ENCODE measurements around the gene CUEDC1.
A peak's percentile ranks its signal among the peaks of the same experiment; 100 is the strongest.

The CUEDC1 gene

DNA sequence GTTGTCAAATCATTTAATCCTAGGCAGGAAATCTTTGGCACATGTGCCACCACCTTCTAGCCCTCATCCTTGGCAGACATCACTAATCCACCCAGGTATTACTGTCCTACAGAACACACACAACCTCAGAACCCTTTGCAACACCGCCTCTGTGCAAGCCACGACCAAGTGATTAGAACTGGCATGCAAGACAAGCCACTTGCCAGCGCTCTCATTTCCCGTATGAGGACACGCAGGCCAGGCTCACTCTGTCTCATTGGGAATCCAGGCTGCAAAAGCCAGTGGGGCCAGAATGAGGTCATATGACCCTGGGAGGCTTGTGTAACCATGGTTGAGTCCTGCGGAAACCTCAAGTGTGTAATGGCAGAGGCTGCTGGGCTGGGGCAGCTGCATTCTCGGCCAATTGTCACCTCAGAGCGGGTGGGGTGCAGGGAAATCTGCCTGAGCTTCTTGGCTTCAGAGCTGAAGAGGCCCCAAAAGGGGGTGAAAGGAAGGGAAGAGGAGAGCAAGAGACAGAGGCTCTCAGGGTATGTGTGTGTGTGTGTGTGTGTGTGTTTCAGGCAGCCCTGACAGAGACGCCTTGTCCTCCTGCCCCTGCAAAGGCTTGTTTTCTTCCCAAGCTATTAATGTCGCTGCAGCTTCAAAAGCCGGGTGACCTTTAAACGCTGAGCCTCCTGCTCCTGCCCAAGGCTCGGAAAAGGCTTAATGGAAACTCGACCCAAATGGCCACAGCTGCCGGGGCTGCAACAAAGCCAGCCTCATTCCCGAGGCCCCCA, 62.2 kb downstream of the CUEDC1 start:
- DNase-seq: peak; percentile 10

DNA sequence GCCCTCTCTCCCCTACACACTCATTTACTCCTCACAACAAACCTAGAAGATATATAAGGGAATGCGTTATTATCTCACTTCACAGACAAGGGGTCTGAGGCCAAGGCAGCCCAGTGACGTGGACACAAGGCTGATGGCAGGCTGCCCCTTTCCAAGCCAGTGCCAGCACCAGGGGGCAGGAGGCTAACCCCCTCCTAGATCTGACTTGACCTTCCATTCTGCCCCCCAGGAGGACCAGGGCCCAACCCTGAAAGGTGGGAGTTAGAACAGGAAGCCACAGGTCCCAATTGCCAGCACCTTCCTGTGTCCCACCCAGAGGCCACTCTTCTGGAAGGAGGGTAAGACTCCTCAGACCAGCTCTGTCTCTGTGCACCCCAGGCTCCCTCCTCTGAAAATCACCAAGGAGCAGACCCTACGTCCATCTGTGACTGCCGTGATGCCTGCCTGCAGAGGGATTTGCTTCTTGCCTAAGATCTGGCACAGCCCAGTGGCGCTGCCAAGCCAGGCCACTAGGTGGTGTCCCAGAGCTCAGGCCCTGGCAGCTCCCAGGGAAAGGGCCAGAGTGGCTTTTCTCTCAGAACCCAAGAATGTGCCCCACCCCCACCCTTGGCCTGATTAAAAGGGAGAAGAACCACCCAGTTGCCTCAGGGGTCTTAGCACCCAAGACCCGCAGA, 62.9 kb downstream of the CUEDC1 start:
- peak; percentile 77 for DNase-seq

DNA sequence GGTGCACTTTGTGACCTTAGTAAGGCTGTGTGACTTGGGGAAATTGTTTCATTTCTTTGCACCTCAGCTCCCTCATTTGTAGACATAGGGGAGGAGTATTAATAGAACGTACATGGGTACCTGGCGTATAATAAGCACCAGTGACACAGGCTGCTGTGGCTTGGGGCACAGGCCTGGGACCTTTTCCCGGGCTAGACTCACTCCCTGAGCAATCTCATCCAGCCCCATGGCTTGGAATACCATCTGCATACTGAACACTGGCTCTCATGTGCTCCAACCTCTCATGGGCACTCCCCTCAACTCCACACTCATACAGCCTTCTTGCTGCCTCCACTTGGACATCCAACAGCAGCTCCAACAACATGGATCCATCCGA, 64.4 kb downstream of the CUEDC1 start:
- no peak for DNase-seq

DNA sequence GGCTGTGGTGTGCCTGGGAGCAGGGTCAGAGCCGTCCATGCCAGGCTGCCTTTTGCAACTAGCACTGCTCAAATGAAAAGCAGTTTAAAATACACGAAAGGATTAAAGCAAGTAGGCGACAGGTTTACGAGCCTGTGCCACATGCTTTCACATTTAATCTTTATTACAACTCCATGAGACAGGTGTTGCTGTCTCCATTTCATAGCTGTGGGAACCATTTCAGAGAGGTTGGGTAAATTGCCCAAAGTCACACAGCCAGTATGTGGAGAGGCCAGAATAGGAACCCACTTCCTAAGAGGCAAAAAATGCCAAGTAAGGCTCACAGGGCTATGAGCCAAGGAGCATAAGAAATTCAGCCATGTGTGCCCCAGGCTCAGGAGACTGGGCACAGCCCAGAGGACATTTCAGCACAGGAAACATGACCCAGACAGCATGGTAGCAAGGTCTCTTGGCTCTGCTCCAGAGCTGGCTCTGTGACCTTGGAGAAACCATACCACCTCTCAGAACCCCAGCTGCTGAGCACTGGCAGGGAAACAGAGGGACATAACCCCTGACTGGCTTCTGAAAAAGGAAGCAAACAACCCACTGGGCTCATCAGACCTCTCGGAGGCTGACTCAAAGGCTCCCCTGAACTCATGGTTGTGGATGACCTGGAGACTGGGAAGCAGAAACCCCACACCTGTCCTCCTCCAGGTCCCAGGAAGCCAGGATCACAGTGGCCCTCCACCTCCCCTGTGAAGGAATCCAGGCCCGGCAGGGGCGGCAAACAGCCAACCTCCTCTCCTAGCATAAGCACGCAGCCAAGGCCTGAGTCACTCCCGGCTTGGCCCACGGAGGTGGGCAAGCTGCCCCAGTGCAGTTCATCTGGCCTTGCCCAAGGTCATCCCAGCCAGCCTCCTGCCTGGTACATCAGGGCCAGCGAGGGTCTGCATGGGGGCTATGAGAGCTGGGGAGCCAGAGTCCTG, 65.0 kb downstream of the CUEDC1 start:
- DNase-seq: no peak

DNA sequence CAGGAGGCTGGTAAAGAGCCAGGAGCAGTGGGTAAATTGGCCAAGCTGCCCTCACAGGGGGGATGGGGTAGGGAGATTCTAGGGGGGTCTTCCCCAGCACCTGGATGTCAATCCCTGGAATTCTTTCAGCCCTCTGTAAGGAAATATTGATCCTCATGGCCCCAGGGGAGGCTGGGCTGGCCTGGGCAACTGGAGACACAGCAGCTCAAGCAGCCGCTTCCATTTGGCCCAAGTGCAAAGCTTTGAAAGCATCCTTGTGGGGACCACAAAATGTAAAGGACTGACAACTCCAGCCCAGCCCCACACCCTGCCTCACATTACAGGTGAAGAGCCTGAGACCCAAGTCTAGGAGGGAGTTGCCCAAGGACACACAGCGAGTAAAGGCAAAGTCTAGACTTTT, 66.0 kb downstream of the CUEDC1 start:
- DNase-seq: no peak

DNA sequence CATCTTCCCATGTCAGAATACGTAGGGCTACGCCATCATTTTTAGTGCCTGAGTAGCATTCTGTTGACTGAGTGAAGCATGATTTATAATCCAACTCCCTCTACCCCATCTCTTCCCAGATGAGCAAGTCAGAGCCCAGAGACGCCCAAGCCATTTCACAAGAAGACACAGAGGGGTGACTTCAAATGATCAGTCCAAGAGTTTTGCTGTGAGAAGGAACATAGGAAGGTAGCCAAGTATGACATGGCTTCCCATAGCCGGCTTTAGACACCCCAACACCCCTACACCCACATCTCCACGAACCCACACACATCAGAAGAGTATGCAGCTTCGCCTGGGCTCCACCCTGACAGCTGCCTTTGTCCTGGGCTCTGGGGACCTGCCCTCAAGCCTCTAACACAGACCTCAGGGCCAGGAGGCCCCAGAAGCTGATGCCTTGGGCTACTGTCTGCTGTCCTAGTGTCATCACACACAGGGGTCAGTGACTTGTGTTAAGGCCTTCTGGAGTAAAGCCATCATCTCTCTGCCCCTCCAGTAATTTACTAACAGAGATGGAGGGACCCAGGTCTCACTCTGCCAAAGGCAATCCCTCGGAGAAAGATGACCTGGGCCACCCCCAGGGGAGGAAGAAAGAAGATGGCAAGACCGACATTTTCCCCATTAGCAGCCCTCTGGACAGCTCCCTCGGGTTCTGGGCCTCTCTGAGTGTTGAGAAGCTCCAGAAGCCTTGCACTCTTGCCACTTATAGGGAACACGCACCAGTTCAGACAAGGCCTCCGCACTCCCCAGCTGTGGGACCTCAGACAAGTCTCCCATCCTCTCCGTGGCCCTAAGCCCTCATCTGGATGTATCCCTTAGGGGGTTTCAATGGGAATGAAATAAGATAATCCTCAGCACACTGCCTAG, 66.6 kb downstream of the CUEDC1 start:
- no peak for DNase-seq

DNA sequence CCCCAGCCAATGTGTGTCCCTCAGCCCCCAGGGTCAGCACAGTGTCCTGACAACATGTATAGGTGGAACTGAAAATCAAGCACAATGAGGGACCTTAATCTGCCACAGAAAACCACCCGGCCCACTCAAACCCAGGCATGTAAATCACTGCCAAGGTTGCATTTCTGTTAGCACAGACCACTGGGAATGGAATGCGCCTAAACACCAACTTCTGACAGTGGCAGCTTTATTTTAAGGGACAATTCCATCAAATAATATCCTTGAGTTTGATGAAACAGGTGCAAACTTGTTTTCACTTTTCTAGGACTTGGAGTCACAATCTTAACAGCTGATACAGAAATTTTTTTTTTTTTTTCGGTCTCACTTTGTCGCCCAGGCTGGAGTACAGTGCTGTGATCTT, 68.1 kb downstream of the CUEDC1 start:
- no peak for DNase-seq

DNA sequence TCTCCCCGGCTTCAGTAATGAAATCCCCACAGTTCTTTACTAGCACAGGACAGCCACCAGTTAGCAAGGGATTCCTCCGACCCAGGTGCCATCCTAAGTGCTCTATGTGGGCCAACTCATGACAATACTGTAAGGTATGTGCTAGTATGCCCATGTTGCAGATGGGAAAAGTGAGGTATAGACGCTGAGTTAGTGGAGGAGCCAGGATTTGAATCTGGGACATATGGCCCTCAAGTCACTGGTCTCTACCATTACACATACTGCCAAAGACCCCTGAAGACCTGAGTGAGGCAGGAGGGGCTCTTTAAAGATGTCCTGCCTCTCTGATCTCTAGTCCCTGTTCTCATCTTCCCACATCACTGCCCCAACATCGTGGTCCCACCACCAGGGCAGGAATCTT, 69.2 kb downstream of the CUEDC1 start:
- DNase-seq: no peak

DNA sequence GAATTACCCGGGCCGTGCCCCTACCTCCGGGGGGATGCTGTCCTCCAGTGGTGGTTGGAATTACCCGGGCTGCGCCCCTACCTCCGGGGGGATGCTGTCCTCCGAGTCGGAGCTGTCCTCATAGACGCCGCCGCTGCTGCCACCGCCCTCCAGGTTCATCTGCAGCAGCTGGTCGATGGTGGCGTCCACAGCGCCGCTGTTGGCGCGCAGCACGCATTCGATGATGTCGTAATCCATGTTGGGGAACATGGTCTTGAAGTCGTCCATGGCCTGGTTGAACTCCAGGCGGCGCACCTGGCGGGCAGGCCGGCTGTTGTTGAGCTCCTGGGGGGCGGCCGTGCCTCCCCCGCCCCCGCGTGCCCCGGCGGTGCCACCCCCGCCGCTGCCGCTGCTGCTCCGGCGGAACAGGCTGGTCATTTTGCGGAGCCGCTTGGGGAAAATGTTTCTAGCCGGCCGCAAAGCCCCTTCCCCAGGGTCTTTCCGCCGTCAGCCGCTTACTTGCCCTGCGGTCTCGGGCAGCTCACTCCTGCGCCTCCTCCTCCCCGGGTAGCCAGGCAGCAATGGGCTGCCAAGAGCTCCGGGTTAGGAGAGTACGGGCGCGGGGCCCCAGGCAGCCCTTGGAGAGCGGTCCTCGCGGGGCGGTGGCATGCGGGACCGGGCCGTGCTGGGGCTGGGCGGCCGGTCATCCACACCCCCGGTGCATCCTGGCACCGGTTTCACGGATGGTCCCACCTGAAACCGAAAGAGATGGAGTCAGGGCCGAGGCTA, 69.9 kb downstream of the CUEDC1 start:
- DNase-seq: no peak

DNA sequence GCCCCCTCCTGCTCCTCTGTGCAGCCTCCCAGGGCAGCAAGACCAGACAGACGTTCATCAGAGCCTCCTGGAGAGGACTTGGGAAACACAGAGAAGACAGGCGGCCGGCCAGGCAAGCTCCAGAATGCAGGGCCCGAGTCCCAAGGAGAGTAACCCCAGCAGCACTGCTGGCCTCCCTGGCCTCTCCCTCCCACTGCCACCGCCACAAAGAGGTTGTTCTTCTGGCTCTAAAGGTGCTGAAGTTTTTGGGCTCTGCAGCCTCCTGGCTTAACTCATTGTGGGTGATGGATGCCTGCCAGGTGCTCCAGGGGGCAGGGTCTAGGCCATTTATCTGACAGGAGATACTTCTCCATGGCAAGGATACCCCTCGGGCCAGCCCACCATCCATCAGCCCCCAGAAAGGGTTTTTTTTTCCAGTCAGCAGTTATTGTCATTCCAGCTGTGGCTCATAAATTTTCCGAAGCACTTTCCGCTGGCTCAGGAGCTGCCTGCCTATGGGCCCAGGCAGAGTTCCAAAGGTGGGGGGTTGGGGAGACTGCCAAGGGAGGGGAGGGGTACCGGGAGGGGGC, 73.3 kb downstream of the CUEDC1 start:
- no peak for DNase-seq

DNA sequence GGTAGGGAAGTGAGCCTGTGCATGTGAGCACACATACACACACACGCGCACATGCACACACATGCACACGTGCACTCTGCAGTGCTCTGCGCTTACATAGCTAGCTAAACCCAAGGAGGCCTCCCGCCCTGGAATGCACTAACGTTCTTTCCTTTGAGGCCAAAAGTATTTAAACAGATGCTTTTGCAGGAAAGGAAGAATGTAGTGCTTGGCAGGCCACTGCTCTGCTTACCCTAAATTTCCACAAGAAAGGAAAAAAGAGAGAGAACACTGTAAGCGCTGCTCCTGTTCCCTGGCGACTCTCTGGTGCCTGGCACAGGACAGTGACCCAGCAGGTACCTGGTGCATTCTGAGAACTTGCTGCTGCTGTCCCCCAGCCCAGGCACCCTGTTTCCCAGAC, 74.1 kb downstream of the CUEDC1 start:
- no peak for DNase-seq

DNA sequence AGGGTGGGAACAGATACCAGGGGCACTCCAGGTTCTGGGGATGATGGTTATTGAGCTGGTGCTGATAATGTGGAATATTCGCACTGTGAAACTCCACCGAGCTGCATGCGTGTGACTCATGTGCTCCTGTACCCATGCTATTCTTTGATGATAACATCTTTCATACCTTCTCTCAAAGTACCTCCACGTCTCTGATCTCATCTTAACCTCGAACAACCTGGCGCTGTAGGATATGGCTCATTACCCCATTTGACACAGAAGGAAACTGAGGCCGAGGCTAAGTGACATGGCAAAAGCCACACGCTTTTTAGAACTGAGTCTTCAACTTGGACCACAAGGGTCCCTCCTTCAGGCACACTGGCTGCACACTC, 75.1 kb downstream of the CUEDC1 start:
- DNase-seq: no peak

DNA sequence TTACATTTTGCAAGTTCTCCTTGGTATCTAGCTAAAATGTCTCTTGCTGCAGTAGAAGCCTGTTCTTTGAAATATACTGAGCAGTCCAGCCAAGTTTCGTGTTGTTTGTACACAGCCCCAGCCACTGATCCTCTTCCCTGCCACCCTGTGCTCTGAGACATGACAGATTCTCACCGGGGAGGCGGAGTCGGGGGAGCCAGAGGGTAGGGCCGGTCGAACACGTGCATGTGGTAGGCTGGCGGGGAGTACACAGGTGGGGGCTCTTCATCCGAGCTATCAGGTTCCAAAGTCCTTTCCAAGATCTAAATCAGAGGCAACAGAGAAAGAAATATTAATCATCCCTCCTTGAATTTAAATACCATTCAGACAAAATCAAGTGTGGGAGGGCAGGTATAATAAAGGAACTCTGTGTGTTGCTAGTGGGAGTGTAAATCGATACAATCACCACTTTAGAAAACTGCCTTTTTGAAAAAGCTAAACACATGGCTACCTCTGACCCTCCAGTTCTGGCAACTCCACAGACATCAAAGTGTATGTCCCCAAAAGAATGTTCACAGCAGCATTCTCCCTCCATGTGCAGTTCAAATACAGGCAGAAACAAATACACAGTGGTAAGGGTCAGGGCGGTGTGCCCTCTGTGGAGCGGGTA, 75.7 kb downstream of the CUEDC1 start:
- DNase-seq: no peak

DNA sequence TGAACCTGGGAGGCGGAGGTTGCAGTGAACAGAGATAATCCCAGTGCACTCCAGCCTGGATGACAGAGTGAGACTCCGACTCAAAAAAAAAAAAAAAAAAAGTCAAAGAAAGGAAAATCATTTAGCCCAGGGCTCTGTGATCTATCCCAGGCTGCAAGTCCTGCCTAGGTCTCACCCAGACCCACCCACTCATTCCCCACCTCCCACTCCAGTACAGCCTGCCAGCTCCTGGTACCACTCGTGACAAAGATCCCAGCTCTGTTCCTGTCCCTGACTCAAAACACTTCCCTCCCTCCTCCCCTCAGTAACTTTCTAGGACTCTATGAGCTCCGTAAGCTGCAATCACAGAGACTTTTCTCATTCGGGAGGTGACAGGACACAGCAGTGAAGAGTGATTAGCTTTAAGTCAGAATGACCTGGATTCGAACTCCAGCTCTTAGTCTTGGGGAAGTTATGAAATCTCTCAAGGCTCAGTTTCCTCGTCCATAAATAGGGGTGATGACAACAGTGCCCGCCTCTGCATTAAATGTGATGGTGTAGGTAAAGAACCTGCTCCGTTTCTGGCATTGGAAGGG, 77.3 kb downstream of the CUEDC1 start:
- no peak for DNase-seq

DNA sequence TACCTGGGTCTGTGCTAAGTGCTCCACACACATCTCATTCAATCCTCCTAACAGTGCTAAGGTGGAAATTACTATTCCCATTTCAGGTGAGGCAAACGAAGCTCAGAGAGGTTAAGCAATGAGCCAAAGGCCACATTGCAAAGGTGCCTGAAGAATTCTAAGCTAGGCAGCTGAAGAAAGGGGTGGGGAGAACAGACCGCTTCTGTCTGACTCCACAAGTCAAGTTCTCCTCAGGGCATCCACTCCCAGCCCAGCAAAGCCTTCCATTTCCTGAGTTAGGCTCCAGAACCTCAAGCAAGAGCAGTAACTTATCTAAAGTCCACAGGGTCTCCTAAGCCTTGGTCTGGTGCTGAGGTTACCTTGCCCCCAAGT, 78.4 kb downstream of the CUEDC1 start:
- no peak for DNase-seq

DNA sequence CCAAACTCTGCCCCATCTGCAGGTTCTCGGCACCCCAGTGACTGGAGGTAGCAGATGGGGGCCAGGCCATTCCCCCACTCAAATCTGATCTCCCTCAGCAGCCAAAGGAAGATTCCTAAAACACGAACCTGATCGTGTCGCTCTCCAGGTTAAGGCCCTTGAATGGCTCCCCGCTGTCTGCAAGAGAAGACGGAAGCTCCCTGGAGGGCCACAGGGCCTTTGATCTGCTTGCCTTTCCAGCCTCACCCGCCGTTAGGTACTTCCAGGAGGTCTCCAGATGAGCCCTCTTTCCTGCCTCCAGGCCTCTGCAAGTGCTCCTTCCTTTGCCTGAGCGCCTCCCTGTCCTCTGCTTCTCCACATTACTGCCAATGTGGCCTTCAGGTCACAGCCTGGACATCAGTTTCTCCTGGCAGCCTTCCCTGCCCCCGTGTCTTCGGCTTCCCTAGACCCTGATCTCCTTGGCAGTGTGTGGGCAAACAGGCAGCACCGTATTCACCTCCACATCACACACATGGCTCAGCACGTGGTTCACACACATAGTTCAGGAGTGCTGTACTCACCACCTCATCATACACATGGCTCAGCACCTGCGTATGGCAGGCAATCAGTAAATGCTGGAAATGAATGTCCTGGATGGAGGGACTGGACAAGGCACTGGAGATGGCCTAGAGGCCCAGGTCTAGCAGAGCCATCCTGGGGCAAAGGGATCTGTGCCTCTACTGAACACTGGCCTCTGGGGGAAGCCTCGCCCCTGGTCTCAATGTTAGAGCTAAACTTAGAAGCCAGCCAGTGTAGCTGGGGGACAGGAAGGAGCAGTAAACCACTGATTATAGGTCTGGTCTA, 79.0 kb downstream of the CUEDC1 start:
- DNase-seq: no peak

DNA sequence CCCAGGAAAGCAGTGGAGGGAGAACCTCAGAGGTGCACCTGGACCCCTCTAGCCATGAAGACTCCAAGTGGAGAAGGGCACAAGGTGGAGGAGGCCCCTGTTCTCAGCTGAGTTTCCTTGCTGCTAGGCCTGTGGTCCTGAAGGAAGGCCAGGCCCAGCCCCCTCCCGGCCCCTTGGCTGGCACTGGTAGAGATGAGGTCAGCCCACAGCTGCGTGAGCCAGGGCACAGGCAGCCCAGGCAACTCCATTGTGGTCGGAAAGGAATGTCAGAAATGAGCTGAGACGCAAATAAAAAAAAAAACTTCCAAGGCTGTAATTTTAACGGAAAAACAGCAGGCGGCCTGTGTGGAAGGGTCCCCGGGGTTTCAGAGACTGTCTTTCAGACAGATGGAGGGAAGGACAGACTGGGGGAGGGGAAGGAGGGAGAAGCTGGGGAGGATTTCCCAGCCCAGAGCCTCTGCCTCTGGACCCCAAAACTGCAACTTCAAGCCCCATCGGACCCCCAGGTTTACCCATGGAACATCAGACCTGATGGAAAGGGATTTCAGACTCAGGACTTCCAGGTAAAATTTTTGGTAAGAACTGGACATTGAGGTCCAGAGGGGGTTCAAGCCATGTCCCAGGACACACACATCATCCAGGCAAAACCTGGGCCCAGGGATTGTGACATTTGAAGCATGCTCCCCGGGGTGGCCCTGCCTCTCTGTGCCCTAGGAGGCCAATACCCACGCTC, 79.8 kb downstream of the CUEDC1 start:
- DNase-seq: no peak

DNA sequence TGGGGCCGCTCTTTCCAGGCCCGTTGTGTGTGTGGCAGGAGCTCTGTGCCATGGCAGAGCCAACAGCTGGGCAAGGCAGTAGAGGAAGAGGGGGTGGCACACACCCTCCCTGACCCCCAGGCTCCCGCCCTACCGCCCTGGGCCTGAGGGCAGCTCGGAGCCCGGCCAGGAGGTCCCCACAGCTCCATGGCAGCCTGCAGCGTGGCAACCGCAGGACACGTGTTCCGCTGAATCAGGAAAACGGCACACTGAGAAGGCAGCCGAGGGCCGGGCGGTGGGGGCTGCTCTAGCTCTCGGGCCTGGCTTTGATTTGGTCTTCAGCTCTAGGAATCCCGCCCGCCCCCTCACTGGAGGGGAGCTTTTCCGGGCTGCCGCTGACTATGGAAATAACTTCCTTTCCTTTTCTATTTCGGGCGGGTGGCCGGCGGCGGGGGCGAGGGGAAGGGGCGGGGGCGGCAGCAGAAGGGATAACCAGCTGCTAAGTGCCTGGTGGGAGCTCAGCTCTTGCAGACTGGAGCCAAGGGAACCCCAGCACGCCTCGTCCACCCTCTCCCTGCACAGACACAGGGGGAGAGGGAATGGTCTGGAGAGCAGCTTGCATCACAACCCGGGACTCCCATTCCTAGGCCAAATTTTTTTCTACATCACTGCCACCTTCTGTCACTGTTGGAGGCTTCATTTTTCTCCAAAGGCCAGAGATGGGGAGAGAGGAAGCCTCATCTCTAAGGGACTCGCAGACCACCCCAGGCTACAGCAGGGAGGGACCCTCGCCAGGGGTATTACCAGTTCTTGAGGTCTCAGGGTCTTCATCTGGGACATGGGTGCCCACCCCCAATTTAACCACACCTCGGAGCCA, 80.5 kb downstream of the CUEDC1 start:
- no peak for DNase-seq

Measured in CD4-positive, alpha-beta T cell treated with Interleukin-10 for 1 hour (primary cell).